NK-92 treated with Interleukin-12 subunit alpha and Interleukin-12 subunit beta, amount 100 ng/mL, for 24 hours (cell line): ENCODE data around the gene GFPT2.

Experiments used
- DNase-seq: peaks from one replicate; lab custom pipeline; 2025; lab: John Stamatoyannopoulos, UW

GFPT2 gene

DNA sequence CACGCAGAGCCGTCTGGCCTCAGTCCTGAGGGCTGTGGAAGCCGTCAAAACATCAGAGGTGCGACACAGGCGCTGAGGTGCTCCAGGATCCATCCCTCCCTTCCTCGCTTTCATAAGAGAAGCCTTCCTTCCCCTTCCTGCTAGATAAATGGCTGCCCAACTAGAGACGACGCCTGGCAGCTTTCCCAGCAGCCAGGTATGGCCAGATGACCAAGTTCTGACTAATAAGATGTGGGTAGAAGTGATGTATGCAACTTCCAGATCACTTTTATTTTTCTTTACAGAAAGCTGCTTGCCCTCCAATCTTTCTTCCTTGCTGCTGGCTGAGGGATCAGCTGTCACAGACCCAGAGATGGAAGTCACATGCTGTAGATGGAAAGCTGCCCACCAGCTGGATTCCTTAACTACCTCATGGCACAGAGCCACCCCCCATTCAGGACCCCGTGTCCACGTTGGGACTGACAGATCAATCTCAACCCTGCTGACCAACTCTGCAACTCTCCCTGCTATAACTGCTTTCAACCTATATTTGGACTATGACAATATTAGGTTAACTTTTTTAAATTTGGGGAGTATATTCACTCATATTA, 70.0 kb downstream of the GFPT2 start:
- DNase-seq = no peak

DNA sequence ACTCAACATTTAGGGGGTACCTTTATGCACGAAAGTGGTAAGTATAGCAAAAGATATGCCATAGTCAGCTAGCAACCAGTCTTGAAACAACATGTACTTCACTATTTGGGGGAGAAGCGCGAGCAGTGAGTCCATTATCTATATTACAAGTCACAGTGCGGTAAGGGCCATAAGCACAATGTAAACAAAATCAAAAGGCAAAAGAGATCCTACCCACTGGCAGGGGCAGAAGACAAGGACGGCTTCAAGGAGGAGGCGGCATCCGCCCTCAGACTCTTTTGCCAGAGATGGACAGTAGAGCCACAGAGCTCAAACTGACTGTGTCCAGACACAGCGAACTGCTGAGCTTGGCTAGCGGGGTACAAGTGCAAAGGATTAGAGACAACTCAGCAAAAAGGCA, 70.9 kb downstream of the GFPT2 start:
- DNase-seq = no peak

- no peak for DNase-seq
Observed at GRCh38 chr5:180281706-180282105, 71.4 kb downstream of the GFPT2 start.

DNA sequence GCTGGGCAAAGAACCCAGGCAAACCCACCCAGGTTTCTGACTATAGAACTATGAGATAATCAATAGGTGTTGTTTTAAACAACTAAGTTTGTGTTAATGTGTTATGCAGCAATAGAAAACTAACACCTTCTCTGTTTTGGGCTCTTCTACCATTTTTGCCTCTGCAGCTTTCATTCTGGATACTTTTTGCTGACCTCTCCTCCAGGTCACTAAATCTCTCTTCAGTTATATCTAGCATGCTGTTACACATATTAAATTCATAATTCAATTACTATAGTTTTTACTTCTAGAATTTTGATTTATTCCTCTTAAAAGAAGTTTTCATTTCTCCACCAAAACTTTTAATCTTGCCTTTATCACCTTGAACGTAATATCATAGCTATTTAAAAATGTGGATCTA, 78.4 kb downstream of the GFPT2 start:
- DNase-seq = no peak

- DNase-seq = no peak
Observed at GRCh38 chr5:180271221-180271620, 81.9 kb downstream of the GFPT2 start.

- DNase-seq = no peak
Observed at GRCh38 chr5:180259260-180259611, 93.9 kb downstream of the GFPT2 start.

DNA sequence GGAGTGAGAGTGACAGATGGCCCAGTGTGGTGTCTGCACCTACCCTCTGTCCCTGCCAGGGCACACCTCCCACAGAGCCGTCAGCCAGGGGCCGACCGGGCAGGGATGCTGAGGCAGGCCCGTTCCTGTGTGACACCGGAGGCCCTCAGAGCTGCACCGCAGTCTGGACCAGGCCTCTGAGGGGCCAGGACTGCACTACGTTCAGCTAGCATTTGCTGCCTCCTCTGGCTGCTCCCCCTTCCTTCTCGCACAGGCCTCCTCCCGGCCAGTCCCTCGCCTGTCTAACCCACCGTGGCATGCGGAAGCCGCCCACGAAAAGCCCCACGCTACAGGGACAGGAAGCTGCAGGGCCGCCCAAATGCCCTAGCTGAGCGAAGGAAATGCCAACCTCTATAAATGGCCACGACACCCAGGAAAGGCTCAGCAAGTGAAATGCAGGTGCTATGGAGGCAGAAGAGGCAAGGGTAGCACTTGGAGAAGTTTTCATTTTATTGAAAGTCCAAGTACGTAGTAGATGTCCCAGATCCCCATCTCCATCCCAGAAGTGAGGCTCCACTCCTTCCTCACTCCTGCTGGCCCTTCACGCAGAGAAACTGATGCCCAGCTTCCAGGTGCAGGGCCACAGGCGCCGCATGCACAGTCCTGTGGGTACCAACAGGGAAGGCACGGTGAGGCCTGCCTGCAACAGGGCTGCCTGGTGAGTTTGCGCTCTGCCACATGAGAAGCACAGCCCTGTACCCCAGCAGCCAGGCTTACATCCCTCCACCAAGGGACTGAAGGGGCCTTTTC, 99.9 kb downstream of the GFPT2 start:
- DNase-seq = no peak

GRCh38 chr5:180251887-180252286, 101.2 kb downstream of the GFPT2 start:
- no peak for DNase-seq

- DNase-seq = no peak
Observed at GRCh38 chr5:180251141-180251540, 102.0 kb downstream of the GFPT2 start.
